GM18502 (cell line): ENCODE data around the gene HS2ST1.
"Not testable (repeated sequence)": the region's sequence is repeated elsewhere in the genome, so short reads cannot be mapped to it uniquely, and the experiment has no call there.

Source experiments
- ATAC-seq: cut with Tn5 transposase; IDR thresholded peaks from one replicate; pipeline ENCODE4 v1.9.1; 2021; ENCODE audit warnings: mild to moderate bottlenecking; ENCODE audit not compliant: unreplicated experiment, poor library complexity

The HS2ST1 gene

GRCh38 chr1:86924324-86924960, 10.0 kb downstream of the HS2ST1 start:
- ATAC-seq, result no peak

DNA sequence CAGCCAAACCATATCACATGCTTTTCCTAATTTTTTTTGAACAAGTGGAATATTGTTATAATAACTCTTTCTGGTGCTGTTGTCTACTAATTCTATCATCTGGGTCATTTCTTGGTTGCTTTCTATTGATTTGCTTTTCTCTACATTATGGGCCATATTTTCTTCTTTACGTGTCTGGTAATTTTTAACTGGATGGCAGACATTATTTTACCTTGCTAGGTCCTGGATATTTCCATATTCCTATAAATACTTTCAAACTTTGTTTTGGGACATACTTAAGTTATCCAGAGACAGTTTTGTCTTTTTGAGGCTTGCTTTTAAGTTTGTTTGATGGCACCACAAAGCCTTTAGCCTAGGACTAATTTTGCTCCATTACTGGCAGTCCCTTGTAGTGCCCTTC, 11.3 kb downstream of the HS2ST1 start:
- no peak for ATAC-seq

DNA sequence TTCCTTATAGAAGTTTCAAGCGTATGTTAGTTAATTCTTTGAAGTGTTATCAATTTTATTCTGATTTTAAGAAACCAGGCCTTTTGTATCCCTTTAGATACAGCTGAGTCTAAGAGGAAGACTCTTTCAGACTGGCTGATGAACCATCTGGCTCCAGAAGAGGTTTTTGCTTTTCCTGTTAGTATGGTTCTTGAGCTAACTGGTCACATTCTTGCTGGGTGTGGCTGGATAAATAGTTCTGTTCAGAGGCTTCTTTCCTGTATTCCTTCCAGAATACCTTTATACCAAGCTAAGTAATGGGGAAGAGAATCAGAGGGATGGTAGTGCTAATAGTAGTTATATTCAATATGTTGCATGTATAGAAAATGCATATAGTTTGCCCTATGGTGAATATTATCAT, 12.4 kb downstream of the HS2ST1 start:
- no peak for ATAC-seq

DNA sequence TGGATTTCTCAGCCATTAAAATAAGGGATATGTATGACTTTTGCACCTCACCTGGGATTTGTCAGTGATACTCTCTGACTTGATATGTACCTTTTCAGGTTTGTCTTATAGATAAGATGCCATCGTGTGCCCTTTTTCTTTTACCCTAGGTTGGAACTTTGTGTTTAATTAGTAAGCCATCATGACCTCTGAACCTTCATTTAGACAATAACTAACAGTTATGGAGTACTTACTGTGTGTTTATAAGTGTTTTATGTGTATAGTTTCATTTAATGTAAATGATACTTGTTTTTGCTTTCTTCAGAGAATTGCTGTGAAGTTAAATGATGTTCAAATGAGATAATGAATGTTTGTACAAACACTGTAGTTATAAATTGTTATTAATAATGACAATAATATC, 14.4 kb downstream of the HS2ST1 start:
- no peak for ATAC-seq

DNA sequence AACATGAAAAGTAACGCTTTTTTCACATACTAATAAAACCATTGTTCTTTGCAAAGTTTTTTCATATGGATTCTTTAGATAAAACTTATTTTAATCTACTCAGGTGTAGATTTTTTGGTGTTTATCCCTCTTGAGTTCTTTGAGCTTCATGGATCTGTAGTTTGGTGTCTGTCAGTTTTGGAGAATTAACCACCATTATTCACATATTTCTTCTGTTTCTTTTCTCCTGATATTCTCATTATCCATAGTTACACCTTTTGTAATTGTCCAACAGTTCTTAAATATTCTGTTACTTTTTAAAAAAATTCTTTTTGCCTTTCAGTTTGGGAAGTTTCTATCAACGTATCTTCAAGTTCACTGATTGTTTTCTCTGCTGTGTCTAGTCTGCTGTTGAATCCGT, 18.6 kb downstream of the HS2ST1 start:
- ATAC-seq, result no peak

DNA sequence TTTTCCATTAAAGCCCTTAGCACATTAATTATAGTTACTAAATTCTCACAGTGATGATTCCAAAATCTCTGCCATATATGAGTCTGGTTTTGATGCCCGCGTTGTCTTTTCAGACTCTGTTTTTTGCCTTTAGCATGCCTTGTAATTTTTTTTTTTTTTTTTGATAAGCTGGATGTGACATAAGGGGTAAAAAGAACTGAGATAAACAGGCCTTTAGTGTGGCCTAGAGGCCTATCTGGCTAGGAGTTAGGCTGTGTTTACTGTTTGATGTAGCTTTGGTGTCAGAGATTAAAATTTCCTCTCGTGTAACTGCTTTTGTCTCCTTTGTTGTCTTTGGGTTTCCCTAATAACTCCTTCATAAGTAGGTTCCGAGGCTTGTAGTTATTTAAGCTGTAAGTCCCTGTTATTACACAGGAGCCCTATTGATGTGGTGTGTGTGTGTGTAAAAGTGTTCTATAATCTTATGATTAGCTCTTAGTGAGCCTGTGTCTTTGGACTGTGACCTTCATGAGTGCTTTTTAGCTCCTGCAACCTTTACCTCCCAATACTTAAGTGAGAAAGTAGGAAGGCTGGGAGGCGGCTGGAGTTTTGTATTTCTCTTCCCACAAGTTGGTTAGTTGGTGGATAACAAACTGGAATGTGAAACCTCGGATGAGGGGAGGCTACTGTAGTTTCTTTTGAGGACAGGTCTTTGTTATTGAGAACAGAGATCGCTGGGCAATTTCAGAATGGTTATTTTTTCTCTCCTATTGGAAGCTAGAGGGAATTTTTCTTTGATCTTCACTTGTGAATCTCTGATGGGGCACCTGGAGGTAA, 19.3 kb downstream of the HS2ST1 start:
- no peak for ATAC-seq

DNA sequence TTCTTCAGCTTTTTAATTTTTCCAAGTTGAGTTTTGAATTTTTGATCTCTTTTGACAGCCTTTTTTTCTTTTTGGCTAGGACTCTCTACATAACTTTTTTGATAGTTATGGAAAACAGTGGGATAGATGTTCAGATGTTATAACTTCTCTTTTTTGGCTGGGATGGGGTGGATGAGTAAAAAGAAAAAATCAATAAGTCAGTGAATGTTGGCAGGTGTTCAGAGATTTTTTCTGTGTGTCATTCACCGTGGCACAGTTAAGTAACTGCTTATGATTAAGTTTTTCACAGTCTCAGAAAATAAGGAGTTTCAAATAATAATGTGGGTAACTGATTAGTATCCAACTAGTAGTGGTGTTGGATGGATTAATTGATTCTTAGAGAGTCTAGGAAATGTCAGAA, 24.0 kb downstream of the HS2ST1 start:
- no peak for ATAC-seq

GRCh38 chr1:86938855-86939254, 24.4 kb downstream of the HS2ST1 start:
- no peak for ATAC-seq

- no peak for ATAC-seq
These were observed 25.0 kb downstream of the HS2ST1 start for GRCh38 chr1:86939406-86939805.

GRCh38 chr1:86940599-86940998, 26.2 kb downstream of the HS2ST1 start:
- ATAC-seq, result no peak

- no peak for ATAC-seq
These were observed 27.6 kb downstream of the HS2ST1 start for GRCh38 chr1:86942042-86942441.

GRCh38 chr1:86942743-86943142, 28.3 kb downstream of the HS2ST1 start:
- ATAC-seq, result no peak

GRCh38 chr1:86948212-86948611, 33.8 kb downstream of the HS2ST1 start:
- ATAC-seq, result no peak

DNA sequence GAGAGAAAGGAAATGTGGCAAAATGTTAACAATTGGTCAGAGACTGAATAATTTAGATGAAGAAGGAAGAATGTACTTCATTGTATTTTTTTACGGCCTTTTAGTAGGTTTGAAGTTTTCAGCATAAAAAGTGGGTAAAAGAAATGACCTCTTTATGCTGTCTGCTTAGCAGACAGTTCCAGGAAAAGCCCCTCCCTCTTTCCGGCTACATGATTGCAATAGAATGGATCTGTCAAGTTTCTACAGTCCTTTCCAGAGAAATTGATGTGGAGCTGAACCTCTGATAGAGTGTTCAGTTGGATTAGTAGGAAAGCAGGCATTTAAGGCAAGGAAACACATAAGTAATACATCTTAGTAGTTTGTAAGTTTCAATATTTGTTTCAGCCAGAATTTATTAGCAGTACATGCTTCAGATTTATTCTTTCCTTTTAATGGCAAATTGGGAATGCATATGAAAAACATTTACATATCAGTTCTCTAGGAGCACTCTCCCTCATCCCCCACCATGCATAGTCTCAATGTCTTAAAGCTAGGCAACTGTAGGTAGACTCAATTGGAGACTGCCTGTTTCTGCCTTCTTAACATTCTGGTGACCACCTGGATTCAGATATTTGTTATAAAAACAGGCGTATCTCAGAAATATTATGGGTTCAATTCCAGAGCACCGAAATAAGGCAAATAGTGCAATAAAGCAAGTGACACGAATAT, 36.4 kb downstream of the HS2ST1 start:
- ATAC-seq, result no peak

DNA sequence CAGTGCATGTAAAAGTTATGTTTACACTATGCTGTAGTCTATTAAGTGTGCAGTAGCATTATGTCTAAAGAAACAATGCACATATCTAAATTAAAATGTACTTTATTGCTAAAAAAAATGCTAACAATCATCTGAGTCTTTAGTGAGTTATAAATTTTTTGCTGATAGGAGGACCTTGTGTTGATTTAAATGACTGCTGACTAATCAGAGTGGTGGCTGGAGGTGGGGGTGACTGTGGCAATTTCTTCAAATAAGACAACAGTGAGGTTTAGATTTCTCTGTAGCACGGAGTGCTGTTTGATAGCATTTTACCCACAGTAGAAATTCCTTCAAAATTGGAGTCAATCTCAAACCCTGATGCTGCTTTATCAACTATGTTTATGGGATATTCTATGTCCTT, 37.0 kb downstream of the HS2ST1 start:
- ATAC-seq, result no peak

DNA sequence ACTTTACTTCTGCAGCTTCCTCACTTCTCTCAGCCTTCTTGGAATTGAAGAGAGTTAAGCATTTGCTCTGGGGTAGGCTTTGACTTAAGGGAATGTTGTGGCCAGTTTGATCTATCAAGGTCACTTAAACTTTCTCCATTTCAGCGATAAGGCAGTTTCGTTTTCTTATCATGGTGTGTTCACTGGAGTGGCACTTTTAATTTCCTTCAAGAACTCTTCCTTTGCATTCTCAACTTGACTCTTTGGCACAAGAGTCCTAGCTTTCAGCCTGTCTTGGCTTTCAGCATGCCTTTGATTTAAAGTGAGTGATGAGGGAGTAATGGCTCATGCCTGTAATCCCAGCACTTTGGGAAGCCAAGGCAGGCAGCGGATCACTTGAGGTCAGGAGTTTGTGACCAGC, 38.7 kb downstream of the HS2ST1 start:
- ATAC-seq, result no peak

DNA sequence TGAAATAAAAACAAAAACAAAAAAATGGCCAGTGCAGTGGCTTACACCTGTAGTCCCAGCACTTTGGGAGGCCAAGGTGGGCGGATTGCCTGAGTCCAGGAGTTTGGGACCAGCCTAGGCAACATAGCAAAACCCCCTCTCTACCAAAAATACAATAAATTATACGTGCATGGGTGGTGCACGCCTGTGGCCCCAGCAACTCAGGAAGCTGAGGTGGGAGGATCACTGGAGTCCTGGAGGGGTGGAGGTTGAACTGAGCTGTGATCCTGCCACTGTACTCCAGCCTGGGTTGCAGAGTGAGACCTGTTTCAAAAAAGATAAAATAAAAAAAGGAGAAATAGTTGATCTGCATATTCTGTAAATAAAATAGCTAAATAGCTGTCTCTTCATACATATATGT, 41.2 kb downstream of the HS2ST1 start:
- no peak for ATAC-seq

GRCh38 chr1:86956221-86956620, 41.8 kb downstream of the HS2ST1 start:
- no peak for ATAC-seq

DNA sequence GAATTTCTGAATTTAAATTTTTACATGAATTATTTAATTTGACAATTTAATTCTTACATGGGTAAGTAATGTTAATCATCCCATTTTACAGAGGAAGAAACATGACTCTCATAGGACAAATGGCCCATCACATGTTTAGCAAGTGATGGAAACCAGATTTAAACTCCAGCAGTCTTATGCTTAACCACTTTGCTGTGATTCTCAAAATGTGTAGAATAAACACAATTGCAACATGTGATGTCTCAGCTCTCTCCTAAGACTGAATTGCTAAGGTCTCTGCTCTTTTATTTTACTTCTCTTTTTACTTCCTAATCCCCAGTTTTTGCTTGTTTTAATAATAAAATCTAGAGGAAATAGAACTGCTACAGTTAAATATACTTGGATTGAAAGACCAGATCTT, 42.8 kb downstream of the HS2ST1 start:
- no peak for ATAC-seq

- ATAC-seq, result no peak
These were observed 46.1 kb downstream of the HS2ST1 start for GRCh38 chr1:86960548-86960947.

- not testable (repeated sequence) for ATAC-seq
These were observed 49.4 kb downstream of the HS2ST1 start for GRCh38 chr1:86963841-86964240.
